Calu3 (cell line): ENCODE measurements around the gene ARL6IP5. TPM values are rescaled to one million over a fixed set of nuclear protein-coding genes. Genes with fewer than 3 reads are reported as not detected.

ENCODE experiments used
- BruUV-seq: library from RNA; stranded (reverse); fragments of 400-500 nt; replicated peaks from 2 replicates; lab custom pipeline; 2021; lab: Mats Ljungman, UMichigan
- CTCF ChIA-PET: fragments of 300-600 bp; sonication (Branson Sonifier 250); formaldehyde crosslinking; loops from one replicate; lab custom pipeline; 2022; ENCODE audit warnings: antibody characterized with exemption; lab: Charles Lee
- DNase-seq: peaks from one replicate; pipeline ENCODE4 v3.0.0; 2022
- H3K27ac Mint-ChIP-seq: one replicate; pipeline ENCODE4 v1.8.0; 2022; ENCODE audit warnings: mixed read lengths; ENCODE audit not compliant: unreplicated experiment
- H3K27me3 Mint-ChIP-seq: one replicate; pipeline ENCODE4 v1.8.0; 2022; ENCODE audit warnings: mixed read lengths; ENCODE audit not compliant: unreplicated experiment
- H3K36me3 Mint-ChIP-seq: one replicate; pipeline ENCODE4 v1.8.0; 2022; ENCODE audit warnings: mild to moderate bottlenecking, moderate library complexity, mixed read lengths; ENCODE audit not compliant: insufficient read depth, unreplicated experiment
- H3K4me1 Mint-ChIP-seq: one replicate; pipeline ENCODE4 v1.8.0; 2022; ENCODE audit warnings: mild to moderate bottlenecking, low read depth, mixed read lengths; ENCODE audit not compliant: unreplicated experiment
- H3K4me3 Mint-ChIP-seq: one replicate; pipeline ENCODE4 v1.8.0; 2022; ENCODE audit warnings: mild to moderate bottlenecking, low read depth, moderate library complexity, mixed read lengths; ENCODE audit not compliant: unreplicated experiment
- H3K9me3 Mint-ChIP-seq: one replicate; pipeline ENCODE4 v1.8.0; 2022; ENCODE audit warnings: low read depth, mixed read lengths; ENCODE audit not compliant: unreplicated experiment
- CTCF ChIP-seq: fragments of 200-600 bp; IDR thresholded peaks from one replicate; pipeline ENCODE4 v1.8.0; 2022; ENCODE audit warnings: antibody characterized with exemption; ENCODE audit not compliant: unreplicated experiment
- intact Hi-C: fragments of 100-400 bp; cut with micrococcal nuclease; formaldehyde crosslinking; loops from one replicate; pipeline ENCODE4 v1.10.0; 2022; ENCODE audit not compliant: unreplicated experiment
- total RNA-seq: library from RNA; stranded (reverse); gene quantifications from 2 replicates; pipeline ENCODE4 v1.2.3, GENCODE V29; 2022

Gene ARL6IP5
- total RNA-seq, 1 experiment from 2014 or later: 76.9 TPM

- no peak overlapping the region for H3K27ac Mint-ChIP-seq
- H3K4me1 Mint-ChIP-seq: peaks cover 23% of the 10 kb centered on the region
- intact Hi-C loops: no loop called here
- CTCF ChIA-PET: no interaction called here
- TF ChIP-seq CTCF: no peak
- H3K4me3 Mint-ChIP-seq: no peak overlapping the region
- H3K9me3 Mint-ChIP-seq: no peaks in the 10 kb centered on the region
- no TSS peak for BruUV-seq
- peaks cover 5% of the 10 kb centered on the region for H3K36me3 Mint-ChIP-seq
- H3K27me3 Mint-ChIP-seq: no peaks in the 10 kb centered on the region
- DNase-seq: no peak
Measured at GRCh38 chr3:69142090-69142489, 57.4 kb downstream of the ARL6IP5 start.

- Mint-ChIP-seq H3K36me3 (peaks cover 5% of the 10 kb centered on the region), H3K27me3 (no peaks in the 10 kb centered on the region), H3K4me1 (peaks cover 23% of the 10 kb centered on the region), H3K4me3 (no peak overlapping the region), H3K27ac (peak overlapping the region; percentile 94), H3K9me3 (no peaks in the 10 kb centered on the region)
- intact Hi-C loops: no loop called here
- BruUV-seq: no TSS peak
- no peak for TF ChIP-seq CTCF
- DNase-seq: no peak
- CTCF ChIA-PET: no interaction called here
Measured at GRCh38 chr3:69142797-69143454, 58.2 kb downstream of the ARL6IP5 start.

GRCh38 chr3:69143612-69144011 lies 58.9 kb downstream of the ARL6IP5 start:
- Mint-ChIP-seq H3K27ac (peak overlapping the region; percentile 94), H3K4me1 (peaks cover 23% of the 10 kb centered on the region), H3K4me3 (no peak overlapping the region), H3K9me3 (no peaks in the 10 kb centered on the region), H3K36me3 (peaks cover 5% of the 10 kb centered on the region), H3K27me3 (no peaks in the 10 kb centered on the region)
- DNase-seq: peak; percentile 4
- BruUV-seq: no TSS peak
- CTCF ChIA-PET: interaction anchor here (0.5 kb wide), 1 partner anchor 70 kb away, joined by 5 read pairs; no protein-coding TSS in a partner anchor
- intact Hi-C loops: no loop called here
- no peak for TF ChIP-seq CTCF

- intact Hi-C loops: no loop called here
- H3K4me1 Mint-ChIP-seq: peaks cover 23% of the 10 kb centered on the region
- no peak overlapping the region for H3K4me3 Mint-ChIP-seq
- CTCF ChIA-PET: no interaction called here
- no peaks in the 10 kb centered on the region for H3K27me3 Mint-ChIP-seq
- peaks cover 5% of the 10 kb centered on the region for H3K36me3 Mint-ChIP-seq
- no peak for DNase-seq
- no peak for TF ChIP-seq CTCF
- H3K27ac Mint-ChIP-seq: peak overlapping the region; percentile 94
- no TSS peak for BruUV-seq
- H3K9me3 Mint-ChIP-seq: no peaks in the 10 kb centered on the region
Measured at GRCh38 chr3:69144631-69145245, 60.0 kb downstream of the ARL6IP5 start.
